IMR-90 (cell line): ENCODE data around the gene DUSP6. TPM values are rescaled to one million over a fixed set of nuclear protein-coding genes. Genes with fewer than 3 reads are reported as not detected.

Experiments used
- ATAC-seq: fragments of 200-7000 bp; cut with Tn5 transposase; 2 replicates; pipeline ENCODE4 v1.9.1; 2020; ENCODE audit warnings: low read depth, mild to moderate bottlenecking, moderate library complexity
- BruUV-seq: library from RNA; stranded (reverse); fragments of 400-500 nt; replicated peaks from 2 replicates; lab custom pipeline; 2021; lab: Mats Ljungman, UMichigan
- CTCF ChIA-PET: fragments of 300-600 bp; formaldehyde crosslinking; extraction: SDS; loops from one replicate; lab custom pipeline; 2021; ENCODE audit warnings: antibody characterized with exemption; lab: Yijun Ruan, JAX
- POLR2A ChIA-PET: fragments of 300-600 bp; sonication (Branson Sonifier 250); formaldehyde crosslinking; loops from one replicate; lab custom pipeline; 2022; ENCODE audit warnings: antibody characterized with exemption; ENCODE audit not compliant: unreplicated experiment; lab: Charles Lee
- DNase-seq: peaks from one replicate; pipeline ENCODE4 v3.0.0; 2013
- H2AFZ ChIP-seq: replicated peaks from 2 replicates; pipeline ENCODE3; 2013; ENCODE audit warnings: low read length, mild to moderate bottlenecking; ENCODE audit not compliant: poor library complexity
- H2AK5ac ChIP-seq: 2 replicates; pipeline ENCODE4 v1.6.1; 2013; ENCODE audit warnings: low read depth, low read length, inconsistent platforms
- H2AK9ac ChIP-seq: replicated peaks from 2 replicates; pipeline ENCODE3; 2013; ENCODE audit warnings: mild to moderate bottlenecking, low read depth, low read length, moderate library complexity; ENCODE audit not compliant: poor library complexity
- H2BK120ac ChIP-seq: 2 replicates; pipeline ENCODE4 v1.6.1; 2013; ENCODE audit warnings: low read depth, low read length, inconsistent platforms
- H2BK15ac ChIP-seq: 3 replicates; pipeline ENCODE4 v1.6.1; 2013; ENCODE audit warnings: low read depth, low read length, inconsistent platforms
- H2BK20ac ChIP-seq: 2 replicates; pipeline ENCODE4 v1.6.1; 2013; ENCODE audit warnings: low read depth, mild to moderate bottlenecking, inconsistent platforms, low read length, moderate library complexity
- H2BK5ac ChIP-seq: 2 replicates; pipeline ENCODE4 v1.6.1; 2013; ENCODE audit warnings: mild to moderate bottlenecking, low read depth, low read length, inconsistent platforms; ENCODE audit not compliant: poor library complexity, severe bottlenecking
- H3K14ac ChIP-seq: replicated peaks from 2 replicates; pipeline ENCODE4 v1.6.1; 2013; ENCODE audit warnings: low read depth, low read length, inconsistent platforms
- H3K18ac ChIP-seq: 2 replicates; pipeline ENCODE4 v1.6.1; 2013; ENCODE audit warnings: low read depth, low read length, control low read depth
- H3K23ac ChIP-seq: 2 replicates; pipeline ENCODE4 v1.6.1; 2013; ENCODE audit warnings: low read depth, low read length, inconsistent platforms
- H3K27ac ChIP-seq: 2 replicates; pipeline ENCODE4 v1.5.1; 2013; ENCODE audit warnings: mild to moderate bottlenecking, control low read depth, low read length; ENCODE audit not compliant: insufficient read depth
- H3K27me3 ChIP-seq: 2 replicates; pipeline ENCODE4 v1.6.1; 2013; ENCODE audit warnings: low read length; ENCODE audit not compliant: control insufficient read depth, insufficient read depth
- H3K36me3 ChIP-seq: 2 replicates; pipeline ENCODE4 v1.6.1; 2013; ENCODE audit warnings: low read length, mixed read lengths; ENCODE audit not compliant: control insufficient read depth, insufficient read depth
- H3K4ac ChIP-seq: 2 replicates; pipeline ENCODE4 v1.6.1; 2013; ENCODE audit warnings: low read depth, low read length, inconsistent platforms
- H3K4me1 ChIP-seq: 2 replicates; pipeline ENCODE4 v1.6.1; 2013; ENCODE audit warnings: low read length, mixed read lengths; ENCODE audit not compliant: control insufficient read depth, insufficient read depth
- H3K4me2 ChIP-seq: 2 replicates; pipeline ENCODE4 v1.6.1; 2013; ENCODE audit warnings: low read depth, mild to moderate bottlenecking, control low read depth, low read length, moderate library complexity
- H3K4me3 ChIP-seq: 2 replicates; pipeline ENCODE4 v1.5.1; 2013; ENCODE audit warnings: low read depth, mild to moderate bottlenecking, control low read depth, low read length, moderate library complexity; ENCODE audit not compliant: insufficient read depth
- H3K56ac ChIP-seq: 2 replicates; pipeline ENCODE4 v1.6.1; 2013; ENCODE audit warnings: low read length, inconsistent platforms; ENCODE audit not compliant: insufficient read depth; ENCODE audit errors: extremely low read depth
- H3K79me1 ChIP-seq, 2 experiments: 2 replicates each; pipeline ENCODE4 v1.6.1; 2013; ENCODE audit warnings: low read length in 2 of 2, inconsistent platforms in 1 of 2, low read depth in 1 of 2
- H3K9ac ChIP-seq: 2 replicates; pipeline ENCODE4 v1.6.1; 2013; ENCODE audit warnings: low read depth, low read length, control low read depth
- H3K9me1 ChIP-seq: 2 replicates; pipeline ENCODE4 v1.6.1; 2013; ENCODE audit warnings: low read length, inconsistent platforms; ENCODE audit not compliant: insufficient read depth
- H3K9me3 ChIP-seq: 2 replicates; pipeline ENCODE4 v1.6.1; 2013; ENCODE audit warnings: low read length; ENCODE audit not compliant: control insufficient read depth, insufficient read depth
- H4K20me1 ChIP-seq: 2 replicates; pipeline ENCODE4 v1.6.1; 2013; ENCODE audit warnings: low read length, inconsistent platforms; ENCODE audit not compliant: insufficient read depth
- H4K5ac ChIP-seq: 2 replicates; pipeline ENCODE4 v1.6.1; 2013; ENCODE audit warnings: mild to moderate bottlenecking, low read depth, low read length, control low read depth
- H4K8ac ChIP-seq, 2 experiments: 2 replicates each; pipeline ENCODE4 v1.6.1; 2013; ENCODE audit warnings: low read depth in 2 of 2, low read length in 2 of 2, control low read depth in 1 of 2, inconsistent platforms in 1 of 2
- H4K91ac ChIP-seq: 2 replicates; pipeline ENCODE4 v1.6.1; 2013; ENCODE audit warnings: low read depth, low read length, inconsistent platforms; ENCODE audit not compliant: insufficient read depth
- BHLHE40 ChIP-seq: fragments of 150-350 bp; IDR thresholded peaks from 2 replicates; pipeline ENCODE4 v1.6.1; 2016; ENCODE audit warnings: mild to moderate bottlenecking, low read depth, low read length
- CTCF ChIP-seq: conservative IDR thresholded peaks from 2 replicates; pipeline ENCODE4 v1.5.1; 2012; ENCODE audit warnings: mild to moderate bottlenecking, low read depth, low read length, improper control_type of control experiment
- ELK1 ChIP-seq: fragments of 150-350 bp; IDR thresholded peaks from 2 replicates; pipeline ENCODE4 v1.6.1; 2016; ENCODE audit warnings: low read depth, mild to moderate bottlenecking, low read length, moderate library complexity, borderline replicate concordance
- MAFK ChIP-seq: IDR thresholded peaks from 2 replicates; pipeline ENCODE4 v1.6.1; 2012; ENCODE audit warnings: low read depth, low read length, improper control_type of control experiment
- MAZ ChIP-seq: IDR thresholded peaks from 2 replicates; pipeline ENCODE4 v1.6.1; 2012; ENCODE audit warnings: low read depth, mild to moderate bottlenecking, low read length, improper control_type of control experiment, moderate library complexity, borderline replicate concordance
- MXI1 ChIP-seq: IDR thresholded peaks from 2 replicates; pipeline ENCODE4 v1.6.1; 2012; ENCODE audit warnings: low read depth, mild to moderate bottlenecking, low read length, moderate library complexity, borderline replicate concordance
- POLR2A ChIP-seq: IDR thresholded peaks from 2 replicates; pipeline ENCODE4 v1.6.1; 2012; ENCODE audit warnings: mild to moderate bottlenecking, low read depth, low read length
- RAD21 ChIP-seq: IDR thresholded peaks from 2 replicates; pipeline ENCODE4 v1.6.1; 2012; ENCODE audit warnings: low read length, improper control_type of control experiment
- RCOR1 ChIP-seq: IDR thresholded peaks from 2 replicates; pipeline ENCODE4 v1.6.1; 2012; ENCODE audit warnings: mild to moderate bottlenecking, low read length, improper control_type of control experiment; ENCODE audit not compliant: insufficient replicate concordance
- RFX5 ChIP-seq: IDR thresholded peaks from 2 replicates; pipeline ENCODE4 v1.8.0; 2012; ENCODE audit warnings: low read depth, mild to moderate bottlenecking, low read length, moderate library complexity
- SMC3 ChIP-seq: fragments of 150-350 bp; IDR thresholded peaks from 2 replicates; pipeline ENCODE4 v1.6.1; 2016; ENCODE audit warnings: low read depth, mild to moderate bottlenecking, antibody characterized with exemption, low read length, moderate library complexity
- USF2 ChIP-seq: fragments of 150-350 bp; IDR thresholded peaks from 2 replicates; pipeline ENCODE4 v1.6.1; 2017; ENCODE audit warnings: mild to moderate bottlenecking, antibody characterized with exemption, low read length, low read depth
- WGBS, 2 experiments: methylation state at CpG; one replicate each; pipeline versions ENCODE4 v1.1.5 to v1.1.7; 2013; ENCODE audit warnings: missing lambda C conversion rate in 2 of 2; ENCODE audit not compliant: insufficient read length in 1 of 2; ENCODE audit errors: extremely low coverage in 2 of 2; 5-methylcytosine and 5-hydroxymethylcytosine counted together
- dilution Hi-C: fragments of 300-500 bp; cut with HindIII; formaldehyde crosslinking; loops from one replicate; pipeline ENCODE4 v1.14.3; 2018; ENCODE audit warnings: low sequenced_read_pairs; ENCODE audit not compliant: unreplicated experiment
- in situ Hi-C: fragments of 300-500 bp; cut with MboI; formaldehyde crosslinking; loops from 3 replicates; pipeline ENCODE4 v1.14.3; 2019; ENCODE audit warnings: low sequenced_read_pairs, inconsistent platforms, mixed read lengths
- intact Hi-C: fragments of 100-400 bp; cut with micrococcal nuclease; formaldehyde crosslinking; loops from 2 replicates; pipeline ENCODE4 v1.10.0; 2022
- polyA plus RNA-seq, 3 experiments: library from polyadenylated mRNA; depleted of rRNA; stranded (reverse); fragments of >200 nt; gene quantifications; 2 replicates each; pipeline ENCODE4 v1.2.3, GENCODE V29; 2012; ENCODE audit warnings: low replicate concordance in 1 of 3
- total RNA-seq: library from RNA; depleted of rRNA; stranded (reverse); fragments of >200 nt; gene quantifications from 2 replicates; pipeline ENCODE4 v1.2.3, GENCODE V29; 2012

The DUSP6 gene
- total and polyA plus RNA-seq, 2 of the 4 experiments (the other 2 are of a cell fraction) = 38.5 to 70.1 TPM

- TF ChIP-seq MAFK (no peak), RCOR1 (no peak), POLR2A (no peak), RAD21 (no peak), RFX5 (no peak)
Observed at GRCh38 chr12:89343127-89343526, 9.2 kb downstream of the DUSP6 start (continued).

- no peak overlapping the region for H4K5ac ChIP-seq
- no peaks in the 10 kb centered on the region for H4K20me1 ChIP-seq
- intact Hi-C loops = no loop called here
- ChIA-PET CTCF (no interaction called here), POLR2A (no interaction called here)
- no peak overlapping the region for H3K14ac ChIP-seq
- peaks cover 0 to 2% of the 10 kb centered on the region in 2 experiments; a peak in 1 of 4 replicates for H3K79me1 ChIP-seq
- no peak overlapping the region for H3K56ac ChIP-seq
- H3K4me3 ChIP-seq = no peak overlapping the region
- no peak overlapping the region for H2AK5ac ChIP-seq
- no peak overlapping the region for H4K91ac ChIP-seq
- in situ Hi-C loops = loop anchor here (5.0 kb wide), 1 partner anchor 284 kb away; no protein-coding TSS in a partner anchor
- DNase-seq (no peak), ATAC-seq (no peak)
- H3K9me3 ChIP-seq = no peaks in the 10 kb centered on the region
- no CpG with 5 or more reads among the region's 1 CpG for WGBS, 2 experiments
- no peaks in the 10 kb centered on the region for H3K27me3 ChIP-seq
- TF ChIP-seq CTCF (no peak), BHLHE40 (no peak), RCOR1 (no peak), RAD21 (no peak), USF2 (no peak), MXI1 (no peak), MAZ (no peak), ELK1 (no peak), SMC3 (no peak)
- H3K9me1 ChIP-seq = no peaks in the 10 kb centered on the region
- no peak overlapping the region for H2BK5ac ChIP-seq
- H2BK15ac ChIP-seq = no peak overlapping the region
- H3K36me3 ChIP-seq = no peaks in the 10 kb centered on the region
- H3K18ac ChIP-seq = no peak overlapping the region
- no peak overlapping the region for H3K9ac ChIP-seq
- no TSS peak for BruUV-seq
- dilution Hi-C loops = no loop called here
- H3K4me2 ChIP-seq = no peak overlapping the region
- no peak overlapping the region for H2AFZ ChIP-seq
- H3K4me1 ChIP-seq = no peaks in the 10 kb centered on the region
- no peak overlapping the region for H2BK120ac ChIP-seq
- no peak overlapping the region for H2BK20ac ChIP-seq
- H3K27ac ChIP-seq = no peak overlapping the region
- H2AK9ac ChIP-seq = no peak overlapping the region
- no peak overlapping the region for H3K4ac ChIP-seq
- no peak overlapping the region for H4K8ac ChIP-seq
- no peak overlapping the region for H3K23ac ChIP-seq
Observed at GRCh38 chr12:89340861-89341260, 11.4 kb downstream of the DUSP6 start.
